K562 (cell line): ENCODE measurements around the gene SPAG4. TPM values are rescaled to one million over a fixed set of nuclear protein-coding genes. Genes with fewer than 3 reads are reported as not detected.

Source experiments
- BCL6 ChIP-seq: fragments of 250-450 bp; sonication (Bioruptor Pico); IDR thresholded peaks from 2 replicates; pipeline ENCODE4 v1.4.0; 2020
- CBX8 ChIP-seq: fragments of 200-600 bp; sonication (generic); IDR thresholded peaks from 2 replicates; pipeline ENCODE4 v1.6.1; 2012; ENCODE audit warnings: borderline replicate concordance, mixed run types, low read depth, mild to moderate bottlenecking, moderate library complexity, mixed read lengths, low read length, control low read depth, inconsistent platforms; ENCODE audit not compliant: poor library complexity, severe bottlenecking; ENCODE audit errors: extremely low read depth
- DMBX1 ChIP-seq: fragments of 250-450 bp; sonication (Bioruptor Pico); IDR thresholded peaks from 2 replicates; pipeline ENCODE4 v1.8.0; 2022; ENCODE audit warnings: inconsistent platforms, mild to moderate bottlenecking, moderate library complexity, borderline replicate concordance
- E2F3 ChIP-seq: fragments of 250-450 bp; sonication (Bioruptor Pico); IDR thresholded peaks from 2 replicates; pipeline ENCODE4 v1.4.0; 2020; ENCODE audit warnings: mild to moderate bottlenecking
- GTF2E2 ChIP-seq: fragments of 200-800 bp; sonication (Bioruptor generic); IDR thresholded peaks from 2 replicates; pipeline ENCODE4 v1.6.1; 2016; ENCODE audit warnings: missing genetic modification characterization, missing compliant biosample characterization
- HNRNPLL ChIP-seq: fragments of 200-400 bp; formaldehyde crosslinking; IDR thresholded peaks from 2 replicates; pipeline ENCODE4 v1.6.1; 2017; ENCODE audit warnings: low read length, low read depth, mild to moderate bottlenecking; ENCODE audit not compliant: poor library complexity, severe bottlenecking
- KLF10 ChIP-seq: fragments of 250-450 bp; sonication (Bioruptor Pico); IDR thresholded peaks from 2 replicates; pipeline ENCODE4 v1.6.1; 2021; ENCODE audit warnings: matching md5 sums
- KLF13 ChIP-seq: fragments of 450-650 bp; IDR thresholded peaks from 2 replicates; pipeline ENCODE4 v1.6.1; 2016; ENCODE audit warnings: missing genetic modification characterization, low read depth, mild to moderate bottlenecking, missing compliant biosample characterization, moderate library complexity, borderline replicate concordance
- MAFK ChIP-seq: IDR thresholded peaks from 2 replicates; pipeline ENCODE4 v1.6.1; 2011; ENCODE audit warnings: low read length, improper control_type of control experiment
- THRAP3 ChIP-seq: fragments of 450-650 bp; IDR thresholded peaks from 2 replicates; pipeline ENCODE4 v1.6.1; 2016; ENCODE audit warnings: mild to moderate bottlenecking, inconsistent platforms, borderline replicate concordance
- ZNF354B ChIP-seq: fragments of 250-450 bp; sonication (Bioruptor Pico); IDR thresholded peaks from 2 replicates; pipeline ENCODE4 v1.4.0; 2020
- ZNF445 ChIP-seq: fragments of 250-450 bp; sonication (Bioruptor Pico); IDR thresholded peaks from 2 replicates; pipeline ENCODE4 v1.4.0; 2020; ENCODE audit warnings: low read depth, mild to moderate bottlenecking, moderate library complexity
- polyA plus RNA-seq, 8 experiments: library from polyadenylated mRNA; depleted of rRNA in 4 of 8; stranded (reverse) in 5 of 8; unstranded in 3 of 8; fragments of >200 nt; fragmentation: Nextera tagmentation in 2 of 8; fragmentation: Illumina TruSeq in 1 of 8; extraction: Ambion mirVana in 2 of 8; extraction: Trizol in 1 of 8; gene quantifications; 2 replicates each; pipeline versions ENCODE4 v1.2.1 to v1.2.3, GENCODE V29; 2011 to 2014; ENCODE audit warnings: inconsistent platforms in 1 of 8, missing spikeins in 1 of 8
- total RNA-seq, 7 experiments: library from RNA; depleted of rRNA in 6 of 7; stranded (reverse); fragments of >200 nt in 6 of 7; fragmentation: Illumina TruSeq in 2 of 7; extraction: Trizol in 2 of 7; gene quantifications; 2 replicates each; pipeline versions ENCODE4 v1.2.1 to v1.2.3, GENCODE V29; 2011 to 2021; ENCODE audit warnings: low replicate concordance in 1 of 7
- TF ChIP-seq, protein P1 (sequence below): sonication (generic); formaldehyde crosslinking; IDR thresholded peaks from 2 replicates; pipeline ENCODE4 v1.8.0; 2023; ENCODE audit warnings: mild to moderate bottlenecking, missing genetic modification reagents
- TF ChIP-seq, protein P2 (sequence below): fragments of 250-450 bp; sonication (Bioruptor Pico); IDR thresholded peaks from 2 replicates; pipeline ENCODE4 v1.9.0; 2021; ENCODE audit warnings: mild to moderate bottlenecking
- TF ChIP-seq, protein P3 (sequence below): fragments of 450-650 bp; formaldehyde crosslinking; conservative IDR thresholded peaks from 2 replicates; pipeline ENCODE4 v1.4.0; 2022; ENCODE audit warnings: mild to moderate bottlenecking, missing genetic modification characterization
- TF ChIP-seq, protein P4 (sequence below): sonication (generic); formaldehyde crosslinking; IDR thresholded peaks from 2 replicates; pipeline ENCODE4 v1.8.0; 2022; ENCODE audit warnings: missing genetic modification reagents, mild to moderate bottlenecking, borderline replicate concordance
- TF ChIP-seq, protein P5 (sequence below): sonication (generic); formaldehyde crosslinking; IDR thresholded peaks from 2 replicates; pipeline ENCODE4 v1.4.0; 2020; ENCODE audit warnings: mild to moderate bottlenecking, missing genetic modification reagents

Gene SPAG4
- total and polyA plus RNA-seq, 9 of the 15 experiments (the other 6 are each of a cell fraction or from before 2014, with no cell fraction given): 1.6 to 11.4 (median 4.6) TPM

DNA sequence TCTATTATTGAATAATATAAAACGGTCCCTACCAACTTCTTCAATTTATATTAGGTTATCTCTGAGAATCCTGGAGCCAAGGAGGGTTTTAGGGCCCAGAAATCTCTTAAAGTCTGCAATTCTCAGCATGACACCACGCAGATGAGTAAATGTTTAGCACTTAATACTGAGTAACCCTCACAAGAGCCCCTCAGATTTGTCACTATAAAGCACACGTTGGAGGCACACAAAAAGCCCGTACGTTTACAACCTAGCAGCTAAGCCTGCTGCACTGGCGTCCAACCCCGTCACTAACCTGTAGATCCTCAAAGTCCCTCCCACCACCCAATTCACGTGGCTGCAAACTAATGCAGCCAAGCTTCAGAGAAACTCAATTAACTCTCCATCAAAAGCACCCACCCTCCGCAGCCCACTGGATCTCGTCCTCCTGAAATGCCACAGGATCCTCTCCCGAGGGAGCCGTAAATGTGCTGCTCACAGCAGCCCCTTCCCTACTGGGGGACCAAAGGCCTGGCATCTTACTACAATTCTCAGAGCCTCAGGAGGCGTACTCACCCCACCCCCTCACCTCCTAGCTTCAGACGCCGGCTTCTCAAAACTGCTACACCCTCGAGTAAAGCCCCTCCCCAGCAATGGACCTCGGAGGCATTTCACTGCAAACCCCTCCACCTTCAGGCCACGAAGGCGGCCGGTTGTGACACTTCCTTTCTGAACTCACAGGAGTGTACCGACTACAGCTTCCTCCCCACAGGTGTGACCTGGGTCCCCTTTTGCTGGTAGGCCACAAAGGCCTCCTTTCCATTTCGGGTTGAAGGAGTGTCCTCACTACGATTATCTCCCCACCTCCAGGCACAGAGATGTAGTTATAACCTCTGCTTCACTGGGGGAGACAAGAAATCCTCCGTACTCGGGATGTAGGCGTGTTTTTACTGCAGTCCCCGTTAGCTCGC, 48.2 kb downstream of the SPAG4 start (continued):
- TF ChIP-seq, protein P1, sequence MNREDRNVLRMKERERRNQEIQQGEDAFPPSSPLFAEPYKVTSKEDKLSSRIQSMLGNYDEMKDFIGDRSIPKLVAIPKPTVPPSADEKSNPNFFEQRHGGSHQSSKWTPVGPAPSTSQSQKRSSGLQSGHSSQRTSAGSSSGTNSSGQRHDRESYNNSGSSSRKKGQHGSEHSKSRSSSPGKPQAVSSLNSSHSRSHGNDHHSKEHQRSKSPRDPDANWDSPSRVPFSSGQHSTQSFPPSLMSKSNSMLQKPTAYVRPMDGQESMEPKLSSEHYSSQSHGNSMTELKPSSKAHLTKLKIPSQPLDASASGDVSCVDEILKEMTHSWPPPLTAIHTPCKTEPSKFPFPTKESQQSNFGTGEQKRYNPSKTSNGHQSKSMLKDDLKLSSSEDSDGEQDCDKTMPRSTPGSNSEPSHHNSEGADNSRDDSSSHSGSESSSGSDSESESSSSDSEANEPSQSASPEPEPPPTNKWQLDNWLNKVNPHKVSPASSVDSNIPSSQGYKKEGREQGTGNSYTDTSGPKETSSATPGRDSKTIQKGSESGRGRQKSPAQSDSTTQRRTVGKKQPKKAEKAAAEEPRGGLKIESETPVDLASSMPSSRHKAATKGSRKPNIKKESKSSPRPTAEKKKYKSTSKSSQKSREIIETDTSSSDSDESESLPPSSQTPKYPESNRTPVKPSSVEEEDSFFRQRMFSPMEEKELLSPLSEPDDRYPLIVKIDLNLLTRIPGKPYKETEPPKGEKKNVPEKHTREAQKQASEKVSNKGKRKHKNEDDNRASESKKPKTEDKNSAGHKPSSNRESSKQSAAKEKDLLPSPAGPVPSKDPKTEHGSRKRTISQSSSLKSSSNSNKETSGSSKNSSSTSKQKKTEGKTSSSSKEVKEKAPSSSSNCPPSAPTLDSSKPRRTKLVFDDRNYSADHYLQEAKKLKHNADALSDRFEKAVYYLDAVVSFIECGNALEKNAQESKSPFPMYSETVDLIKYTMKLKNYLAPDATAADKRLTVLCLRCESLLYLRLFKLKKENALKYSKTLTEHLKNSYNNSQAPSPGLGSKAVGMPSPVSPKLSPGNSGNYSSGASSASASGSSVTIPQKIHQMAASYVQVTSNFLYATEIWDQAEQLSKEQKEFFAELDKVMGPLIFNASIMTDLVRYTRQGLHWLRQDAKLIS: no peak; the same call in 1 of the 2 replicates
- TF ChIP-seq, protein P2, sequence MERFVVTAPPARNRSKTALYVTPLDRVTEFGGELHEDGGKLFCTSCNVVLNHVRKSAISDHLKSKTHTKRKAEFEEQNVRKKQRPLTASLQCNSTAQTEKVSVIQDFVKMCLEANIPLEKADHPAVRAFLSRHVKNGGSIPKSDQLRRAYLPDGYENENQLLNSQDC (CRISPR knock-in tag): no peak
- TF ChIP-seq BCL6 (CRISPR knock-in tag) (no peak), E2F3 (no peak), CBX8 (no peak), DMBX1 (CRISPR knock-in tag) (no peak), KLF13 (no peak), HNRNPLL (no peak), KLF10 (CRISPR knock-in tag) (no peak), ZNF354B (CRISPR knock-in tag) (no peak), THRAP3 (no peak), ZNF445 (no peak), MAFK (no peak), GTF2E2 (tag) (no peak)
- TF ChIP-seq, protein P3, sequence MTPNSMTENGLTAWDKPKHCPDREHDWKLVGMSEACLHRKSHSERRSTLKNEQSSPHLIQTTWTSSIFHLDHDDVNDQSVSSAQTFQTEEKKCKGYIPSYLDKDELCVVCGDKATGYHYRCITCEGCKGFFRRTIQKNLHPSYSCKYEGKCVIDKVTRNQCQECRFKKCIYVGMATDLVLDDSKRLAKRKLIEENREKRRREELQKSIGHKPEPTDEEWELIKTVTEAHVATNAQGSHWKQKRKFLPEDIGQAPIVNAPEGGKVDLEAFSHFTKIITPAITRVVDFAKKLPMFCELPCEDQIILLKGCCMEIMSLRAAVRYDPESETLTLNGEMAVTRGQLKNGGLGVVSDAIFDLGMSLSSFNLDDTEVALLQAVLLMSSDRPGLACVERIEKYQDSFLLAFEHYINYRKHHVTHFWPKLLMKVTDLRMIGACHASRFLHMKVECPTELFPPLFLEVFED (CRISPR knock-in tag): no peak
- TF ChIP-seq, protein P4, sequence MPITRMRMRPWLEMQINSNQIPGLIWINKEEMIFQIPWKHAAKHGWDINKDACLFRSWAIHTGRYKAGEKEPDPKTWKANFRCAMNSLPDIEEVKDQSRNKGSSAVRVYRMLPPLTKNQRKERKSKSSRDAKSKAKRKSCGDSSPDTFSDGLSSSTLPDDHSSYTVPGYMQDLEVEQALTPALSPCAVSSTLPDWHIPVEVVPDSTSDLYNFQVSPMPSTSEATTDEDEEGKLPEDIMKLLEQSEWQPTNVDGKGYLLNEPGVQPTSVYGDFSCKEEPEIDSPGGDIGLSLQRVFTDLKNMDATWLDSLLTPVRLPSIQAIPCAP: no peak
- TF ChIP-seq, protein P5, sequence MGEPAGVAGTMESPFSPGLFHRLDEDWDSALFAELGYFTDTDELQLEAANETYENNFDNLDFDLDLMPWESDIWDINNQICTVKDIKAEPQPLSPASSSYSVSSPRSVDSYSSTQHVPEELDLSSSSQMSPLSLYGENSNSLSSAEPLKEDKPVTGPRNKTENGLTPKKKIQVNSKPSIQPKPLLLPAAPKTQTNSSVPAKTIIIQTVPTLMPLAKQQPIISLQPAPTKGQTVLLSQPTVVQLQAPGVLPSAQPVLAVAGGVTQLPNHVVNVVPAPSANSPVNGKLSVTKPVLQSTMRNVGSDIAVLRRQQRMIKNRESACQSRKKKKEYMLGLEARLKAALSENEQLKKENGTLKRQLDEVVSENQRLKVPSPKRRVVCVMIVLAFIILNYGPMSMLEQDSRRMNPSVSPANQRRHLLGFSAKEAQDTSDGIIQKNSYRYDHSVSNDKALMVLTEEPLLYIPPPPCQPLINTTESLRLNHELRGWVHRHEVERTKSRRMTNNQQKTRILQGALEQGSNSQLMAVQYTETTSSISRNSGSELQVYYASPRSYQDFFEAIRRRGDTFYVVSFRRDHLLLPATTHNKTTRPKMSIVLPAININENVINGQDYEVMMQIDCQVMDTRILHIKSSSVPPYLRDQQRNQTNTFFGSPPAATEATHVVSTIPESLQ (CRISPR knock-in tag): 0 out of 2 replicates have a peak, but pooled peaks have one; percentile 2
